ENCODE results near the gene CD1E.

CD1E gene

GRCh38 chr1:158354255-158354654 lies 561 bp downstream of the CD1E start:
- Histone ChIP-seq H3K4me3 (ENCODE audit: low read length) (no peak overlapping the region), H4K20me1 (ENCODE audit: insufficient read depth, low read length) (no peaks in the 10 kb centered on the region), H3K9me2 (replicated peaks; ENCODE audit: insufficient read depth, low read length) (no peaks in the 10 kb centered on the region), H3K27me3 (replicated peaks; ENCODE audit: insufficient read depth, low read length) (no peaks in the 10 kb centered on the region), H3K9me3 (replicated peaks; ENCODE audit: insufficient read depth, low read length) (no peaks in the 10 kb centered on the region), H3K27ac (ENCODE audit: low read length) (no peak overlapping the region), H3K4me2 (ENCODE audit: low read depth, low read length) (no peak overlapping the region), H2AFZ (ENCODE audit: low read length) (no peak overlapping the region), H3K9ac (ENCODE audit: low read length) (no peak overlapping the region), H3K4me1 (ENCODE audit: low read length) (no peaks in the 10 kb centered on the region), H3K79me2 (ENCODE audit: low read length) (no peaks in the 10 kb centered on the region), H3F3A (ENCODE audit: insufficient read depth, low read length) (no peaks in the 10 kb centered on the region), H3K36me3 (replicated peaks; ENCODE audit: insufficient read depth, low read length) (no peaks in the 10 kb centered on the region)
- no peak for DNase-seq
- TF ChIP-seq CTCF (IDR thresholded peaks at IDR 0.05; ENCODE audit: low read length), result no peak
- no peak for TF ChIP-seq EZH2 (optimal IDR thresholded peaks at IDR 0.05; ENCODE audit: low read depth, low read length)
- no peak for TF ChIP-seq EZH2phosphoT487 (IDR thresholded peaks at IDR 0.05; ENCODE audit: low read length)

GRCh38 chr1:158355773-158356285 lies 2.1 kb downstream of the CD1E start:
- H3F3A ChIP-seq (ENCODE audit: insufficient read depth, low read length), result no peaks in the 10 kb centered on the region
- H3K79me2 ChIP-seq (ENCODE audit: low read length), result no peaks in the 10 kb centered on the region
- no peak overlapping the region for H3K4me3 ChIP-seq (ENCODE audit: low read length)
- no peak overlapping the region for H3K27ac ChIP-seq (ENCODE audit: low read length)
- H2AFZ ChIP-seq (ENCODE audit: low read length), result no peak overlapping the region
- no peaks in the 10 kb centered on the region for H3K9me3 ChIP-seq (replicated peaks; ENCODE audit: insufficient read depth, low read length)
- H4K20me1 ChIP-seq (ENCODE audit: insufficient read depth, low read length), result no peaks in the 10 kb centered on the region
- H3K4me1 ChIP-seq (ENCODE audit: low read length), result no peaks in the 10 kb centered on the region
- no peak for DNase-seq
- no peaks in the 10 kb centered on the region for H3K9me2 ChIP-seq (replicated peaks; ENCODE audit: insufficient read depth, low read length)
- H3K4me2 ChIP-seq (ENCODE audit: low read depth, low read length), result no peak overlapping the region
- H3K27me3 ChIP-seq (replicated peaks; ENCODE audit: insufficient read depth, low read length), result no peaks in the 10 kb centered on the region
- no peak overlapping the region for H3K9ac ChIP-seq (ENCODE audit: low read length)
- no peak for TF ChIP-seq EZH2phosphoT487 (IDR thresholded peaks at IDR 0.05; ENCODE audit: low read length)
- TF ChIP-seq EZH2 (optimal IDR thresholded peaks at IDR 0.05; ENCODE audit: low read depth, low read length), result no peak
- TF ChIP-seq CTCF (IDR thresholded peaks at IDR 0.05; ENCODE audit: low read length), result no peak
- no peaks in the 10 kb centered on the region for H3K36me3 ChIP-seq (replicated peaks; ENCODE audit: insufficient read depth, low read length)

- H3K4me3 ChIP-seq (ENCODE audit: low read length), result no peak overlapping the region
- no peak overlapping the region for H3K4me2 ChIP-seq (ENCODE audit: low read depth, low read length)
- H3K79me2 ChIP-seq (ENCODE audit: low read length), result no peaks in the 10 kb centered on the region
- H2AFZ ChIP-seq (ENCODE audit: low read length), result no peak overlapping the region
- no peaks in the 10 kb centered on the region for H3K4me1 ChIP-seq (ENCODE audit: low read length)
- H4K20me1 ChIP-seq (ENCODE audit: insufficient read depth, low read length), result no peaks in the 10 kb centered on the region
- H3K27ac ChIP-seq (ENCODE audit: low read length), result no peak overlapping the region
- no peaks in the 10 kb centered on the region for H3K36me3 ChIP-seq (replicated peaks; ENCODE audit: insufficient read depth, low read length)
- no peaks in the 10 kb centered on the region for H3K9me2 ChIP-seq (replicated peaks; ENCODE audit: insufficient read depth, low read length)
- H3K9ac ChIP-seq (ENCODE audit: low read length), result no peak overlapping the region
- no peak for DNase-seq
- TF ChIP-seq CTCF (IDR thresholded peaks at IDR 0.05; ENCODE audit: low read length) (no peak), EZH2phosphoT487 (IDR thresholded peaks at IDR 0.05; ENCODE audit: low read length) (no peak), EZH2 (optimal IDR thresholded peaks at IDR 0.05; ENCODE audit: low read depth, low read length) (no peak)
- no peaks in the 10 kb centered on the region for H3K9me3 ChIP-seq (replicated peaks; ENCODE audit: insufficient read depth, low read length)
- H3F3A ChIP-seq (ENCODE audit: insufficient read depth, low read length), result no peaks in the 10 kb centered on the region
- H3K27me3 ChIP-seq (replicated peaks; ENCODE audit: insufficient read depth, low read length), result no peaks in the 10 kb centered on the region
Observed at GRCh38 chr1:158356616-158357015, 2.9 kb downstream of the CD1E start.

Measured in MM.1S (cell line).